ENCODE data around the gene RIMBP2.

RIMBP2 gene

GRCh38 chr12:130398100-130398848, 317.8 kb downstream of the RIMBP2 start:
- DNase-seq: no peak

GRCh38 chr12:130396667-130397066, 319.4 kb downstream of the RIMBP2 start:
- no peak for DNase-seq

GRCh38 chr12:130394906-130395305, 321.2 kb downstream of the RIMBP2 start:
- DNase-seq: no peak

- no peak for DNase-seq
Measured at GRCh38 chr12:130391186-130391585, 324.9 kb downstream of the RIMBP2 start.

DNA sequence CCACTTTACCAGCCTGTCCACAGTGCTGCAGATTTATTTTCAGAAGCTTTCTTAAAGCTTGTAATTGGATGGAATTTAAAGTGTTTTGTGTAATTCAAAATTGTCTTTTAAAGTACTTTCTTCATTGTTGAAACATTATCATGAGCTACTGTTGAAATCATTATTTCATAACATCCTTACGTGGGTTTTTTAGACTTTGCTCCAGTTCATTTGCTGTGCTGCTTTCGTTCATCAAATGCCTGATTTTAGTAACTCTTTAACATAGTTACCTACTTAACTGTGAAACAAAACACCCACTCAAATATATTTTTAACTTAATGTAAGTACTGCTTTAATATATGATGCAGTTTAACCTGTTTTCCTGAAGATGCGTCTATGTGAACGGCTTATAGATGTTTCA, 330.9 kb downstream of the RIMBP2 start:
- no peak for DNase-seq

GRCh38 chr12:130384234-130384633, 331.9 kb downstream of the RIMBP2 start:
- no peak for DNase-seq

- DNase-seq: no peak
Measured at GRCh38 chr12:130382818-130383217, 333.3 kb downstream of the RIMBP2 start.

GRCh38 chr12:130375296-130376287, 340.5 kb downstream of the RIMBP2 start:
- DNase-seq: no peak

- DNase-seq: no peak
Measured at GRCh38 chr12:130374083-130374482, 342.0 kb downstream of the RIMBP2 start.

DNA sequence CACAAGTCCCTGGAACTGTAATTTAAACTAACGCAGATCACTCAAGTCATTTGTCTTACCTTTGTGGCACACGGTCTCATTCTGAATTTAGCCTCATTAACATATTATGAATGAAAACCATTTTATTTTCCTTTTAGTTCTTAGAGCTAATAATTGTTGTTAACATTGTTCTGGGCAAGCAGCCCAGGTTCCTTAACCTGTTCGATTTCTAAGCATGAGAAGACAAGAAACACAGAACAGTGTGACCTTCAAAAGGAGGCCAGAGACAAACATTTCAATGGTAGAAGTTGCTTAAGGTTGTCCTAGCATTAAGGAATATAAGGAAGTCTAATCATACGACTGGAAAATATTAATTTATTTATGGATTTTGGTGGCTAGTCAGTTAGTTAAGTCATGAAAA, 343.2 kb downstream of the RIMBP2 start:
- DNase-seq: no peak

DNA sequence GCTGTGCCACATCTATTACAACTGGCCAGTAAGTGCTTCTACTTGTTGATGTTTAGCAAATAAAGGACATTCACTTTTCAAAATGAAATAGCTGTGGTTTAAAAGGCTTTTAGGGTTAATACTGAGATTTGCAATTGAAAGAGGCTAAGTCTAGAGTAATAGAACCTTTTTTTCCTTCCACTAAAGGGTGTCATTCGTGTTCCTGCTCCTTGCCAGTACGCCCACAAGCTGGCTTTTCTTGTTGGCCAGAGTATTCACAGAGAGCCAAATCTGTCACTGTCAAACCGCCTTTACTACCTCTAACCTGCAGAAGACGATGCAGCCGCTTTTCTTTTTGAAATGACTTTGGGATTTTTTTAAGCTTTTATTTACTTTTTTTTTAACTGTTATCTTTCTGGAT, 344.8 kb downstream of the RIMBP2 start:
- DNase-seq: no peak

DNA sequence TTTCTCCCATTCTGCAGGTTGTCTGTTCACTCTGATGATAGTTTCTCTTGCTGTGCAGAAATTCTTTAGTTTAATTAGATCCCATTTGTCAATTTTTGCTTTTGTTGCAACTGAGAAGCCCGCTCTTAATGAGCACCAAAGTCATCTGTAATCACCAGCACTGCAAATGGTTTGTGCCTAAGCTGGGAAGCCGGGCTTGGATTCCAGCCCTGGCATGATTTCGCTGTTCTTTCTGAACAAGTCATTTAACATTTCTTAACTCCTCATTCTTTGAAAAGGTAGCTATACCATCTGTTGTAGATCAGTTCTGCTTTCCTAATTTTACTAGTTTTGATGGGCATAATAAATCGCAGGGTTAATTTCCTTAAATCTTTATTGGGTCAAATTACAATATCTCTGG, 346.3 kb downstream of the RIMBP2 start:
- DNase-seq: no peak

DNA sequence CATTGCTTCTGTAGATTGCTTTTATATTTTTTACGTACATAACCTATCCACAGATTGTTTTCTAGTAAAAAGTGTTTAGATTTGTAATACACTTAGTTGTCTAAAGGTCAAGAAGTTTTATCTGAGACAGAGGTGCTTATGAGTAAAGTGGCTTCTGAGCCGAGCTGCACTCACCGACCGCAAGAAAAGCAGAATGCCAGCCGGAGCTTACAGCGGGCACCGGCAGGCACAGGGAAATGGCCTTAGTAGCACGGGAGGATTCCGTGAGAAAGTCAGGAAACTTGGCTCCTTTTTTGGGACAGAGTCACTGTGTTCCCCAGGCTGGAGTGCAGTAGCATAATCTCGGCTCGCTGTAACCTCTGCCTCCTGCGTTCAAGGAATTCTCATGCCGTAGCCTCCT, 348.6 kb downstream of the RIMBP2 start:
- no peak for DNase-seq

GRCh38 chr12:130367003-130367402, 349.1 kb downstream of the RIMBP2 start:
- DNase-seq: no peak

DNA sequence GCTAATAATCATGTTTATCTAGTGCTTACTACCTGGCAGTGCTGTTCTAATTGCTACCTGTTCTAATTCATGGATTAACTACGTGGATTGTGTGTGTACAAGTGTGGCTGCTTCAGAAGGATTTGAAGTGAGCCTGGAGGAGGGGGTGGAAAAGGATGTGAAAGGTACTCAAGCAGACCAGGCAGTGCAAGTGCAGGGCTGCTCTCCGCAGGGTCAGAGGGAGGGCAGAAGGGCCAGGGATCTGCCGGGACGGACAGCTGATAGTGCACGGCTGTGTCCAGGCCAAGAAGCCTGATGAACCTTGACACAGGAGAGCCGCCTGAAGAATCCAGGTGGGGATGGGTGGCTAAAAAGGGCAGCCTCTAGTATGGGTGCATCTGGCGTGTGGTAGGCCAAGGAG, 349.9 kb downstream of the RIMBP2 start:
- no peak for DNase-seq

DNA sequence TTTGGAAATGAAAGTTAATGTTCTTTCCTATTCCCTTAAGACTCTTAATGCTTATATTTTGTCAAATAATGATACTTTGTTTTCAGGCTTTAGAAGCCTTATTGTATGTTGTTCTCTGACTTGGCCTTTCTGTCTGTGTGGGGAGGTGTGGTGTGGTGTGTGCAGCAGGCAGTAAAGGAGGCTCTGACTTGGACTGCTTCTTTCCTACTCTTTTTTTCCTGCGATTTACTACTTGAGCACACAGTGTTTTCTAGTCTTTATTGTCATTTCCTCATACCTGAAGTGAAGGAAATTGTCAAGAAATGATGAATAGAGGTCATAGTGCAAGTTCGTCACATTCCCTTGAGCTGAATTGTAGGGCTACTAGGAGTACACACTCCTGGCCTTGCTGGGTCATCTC, 351.5 kb downstream of the RIMBP2 start:
- no peak for DNase-seq

- no peak for DNase-seq
Measured at GRCh38 chr12:130362060-130362459, 354.0 kb downstream of the RIMBP2 start.

GRCh38 chr12:130357729-130358330, 358.3 kb downstream of the RIMBP2 start:
- no peak for DNase-seq

DNA sequence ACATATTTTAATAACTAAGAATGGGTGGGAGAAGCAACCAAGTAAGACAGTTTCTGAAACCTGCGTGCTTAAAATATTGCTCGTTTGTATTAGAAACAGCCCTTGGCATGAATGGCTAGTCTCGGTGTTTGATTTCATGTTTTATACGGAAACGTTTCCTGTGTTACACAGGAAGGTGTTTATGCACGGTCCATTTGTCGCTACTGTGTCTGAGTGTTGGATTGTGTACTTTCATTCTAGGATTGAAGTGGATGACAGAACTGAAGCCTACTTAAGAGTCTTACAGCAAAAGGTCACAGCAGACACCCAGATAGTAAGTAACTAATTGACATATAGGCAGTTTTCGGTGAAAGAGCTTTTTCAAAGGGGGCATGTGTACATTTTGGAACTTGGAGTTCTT, 358.9 kb downstream of the RIMBP2 start:
- no peak for DNase-seq

GRCh38 chr12:130356222-130356621, 359.9 kb downstream of the RIMBP2 start:
- no peak for DNase-seq

DNA sequence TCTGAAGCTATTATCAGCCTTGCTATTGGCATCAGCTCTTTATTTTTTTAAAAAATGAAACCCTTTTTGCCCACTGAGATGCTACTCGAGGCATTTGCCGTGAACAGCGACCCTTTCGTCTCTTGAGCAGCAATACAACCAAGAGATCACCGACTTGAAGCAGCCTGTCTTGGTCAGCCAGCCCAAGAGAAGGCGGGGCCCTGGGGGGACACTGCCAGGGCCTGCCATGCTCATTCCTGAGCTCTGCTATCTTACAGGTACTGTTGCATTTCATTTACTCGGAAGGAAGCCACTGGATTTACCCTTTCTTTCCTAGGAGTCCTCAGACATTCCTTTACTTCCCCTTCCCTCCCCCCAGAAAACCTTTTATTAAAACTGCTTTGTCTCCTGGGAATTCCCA, 361.7 kb downstream of the RIMBP2 start:
- DNase-seq: no peak

GRCh38 chr12:130353081-130353480, 363.0 kb downstream of the RIMBP2 start:
- no peak for DNase-seq

- DNase-seq: no peak
Measured at GRCh38 chr12:130351326-130351725, 364.8 kb downstream of the RIMBP2 start.

DNA sequence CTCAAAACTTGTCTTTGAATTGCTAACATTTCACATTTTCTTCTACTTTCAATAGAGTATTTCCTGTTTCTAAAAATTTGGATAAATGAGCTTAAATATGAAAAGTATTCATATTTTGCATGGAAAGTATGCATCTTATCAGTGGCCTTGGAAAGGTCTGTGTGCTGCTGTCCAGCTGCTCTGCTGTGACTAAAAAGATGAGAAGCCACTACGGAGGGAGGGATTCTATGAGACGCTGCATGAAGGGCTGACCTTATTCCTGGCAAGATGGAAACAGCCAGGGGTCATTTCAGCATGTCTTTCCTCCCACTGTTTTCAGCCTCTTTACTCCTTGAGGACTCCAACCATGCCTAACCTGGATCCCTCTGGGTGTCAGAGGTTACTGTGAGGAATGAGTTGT, 365.4 kb downstream of the RIMBP2 start:
- no peak for DNase-seq
